Measurements from ENCODE around the gene MEGF11.
A peak's percentile ranks its signal among the peaks of the same experiment; 100 is the strongest.

The MEGF11 gene

GRCh38 chr15:66108483-66109265 lies 144.9 kb downstream of the MEGF11 start:
- no peak for DNase-seq

GRCh38 chr15:66107070-66107469 lies 146.5 kb downstream of the MEGF11 start:
- DNase-seq = no peak

DNA sequence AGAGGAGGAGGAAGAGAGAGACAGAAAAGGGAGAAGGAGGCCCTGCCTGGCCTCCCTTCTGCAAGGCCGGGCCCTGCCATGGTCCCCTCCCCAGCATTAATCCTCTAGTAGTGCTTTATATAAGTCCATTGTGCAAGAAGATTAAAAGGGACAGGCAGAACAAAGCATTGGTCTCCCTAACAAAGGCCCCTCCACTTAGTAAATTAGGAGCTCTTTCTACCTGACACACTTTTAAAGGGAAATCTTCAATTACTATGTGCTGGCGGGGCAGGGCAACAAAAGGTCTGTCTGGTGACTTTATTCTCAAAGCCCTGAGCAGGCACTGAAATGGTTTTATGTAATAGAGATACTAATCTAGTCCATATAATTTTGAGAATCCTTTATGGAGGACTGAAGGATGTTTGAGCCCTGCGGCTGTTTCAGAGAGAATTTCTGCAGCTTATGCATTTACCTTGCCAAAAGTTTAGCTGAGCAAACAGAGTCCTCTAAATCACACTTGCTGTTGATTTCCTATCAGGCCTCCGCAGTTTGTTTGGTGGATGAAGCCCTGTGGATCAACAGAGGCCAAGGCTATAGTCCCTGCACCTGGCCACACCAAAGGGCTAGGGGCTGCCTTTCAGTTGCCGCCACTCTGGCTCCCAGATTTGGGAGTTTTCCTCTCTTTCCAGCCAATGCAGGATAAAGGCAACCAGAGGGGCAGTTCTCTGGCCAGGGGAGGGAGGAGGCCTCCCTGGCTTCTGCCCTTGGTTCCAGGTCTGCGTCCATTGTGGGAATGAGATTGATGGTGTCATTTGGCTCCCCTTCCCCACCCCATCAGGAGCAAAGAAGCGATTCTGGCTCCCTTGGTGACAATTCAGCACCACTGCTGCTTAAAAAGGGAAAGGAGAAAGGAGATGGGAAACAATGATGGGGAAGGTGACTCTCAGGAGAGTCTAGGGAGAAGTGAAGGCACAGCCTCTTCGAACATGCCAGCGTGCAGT lies 148.0 kb downstream of the MEGF11 start:
- no peak for DNase-seq

- DNase-seq = no peak
Measured at GRCh38 chr15:66103293-66103590, 150.3 kb downstream of the MEGF11 start.

- DNase-seq = no peak
Measured at GRCh38 chr15:66102563-66103292, 150.8 kb downstream of the MEGF11 start.

DNA sequence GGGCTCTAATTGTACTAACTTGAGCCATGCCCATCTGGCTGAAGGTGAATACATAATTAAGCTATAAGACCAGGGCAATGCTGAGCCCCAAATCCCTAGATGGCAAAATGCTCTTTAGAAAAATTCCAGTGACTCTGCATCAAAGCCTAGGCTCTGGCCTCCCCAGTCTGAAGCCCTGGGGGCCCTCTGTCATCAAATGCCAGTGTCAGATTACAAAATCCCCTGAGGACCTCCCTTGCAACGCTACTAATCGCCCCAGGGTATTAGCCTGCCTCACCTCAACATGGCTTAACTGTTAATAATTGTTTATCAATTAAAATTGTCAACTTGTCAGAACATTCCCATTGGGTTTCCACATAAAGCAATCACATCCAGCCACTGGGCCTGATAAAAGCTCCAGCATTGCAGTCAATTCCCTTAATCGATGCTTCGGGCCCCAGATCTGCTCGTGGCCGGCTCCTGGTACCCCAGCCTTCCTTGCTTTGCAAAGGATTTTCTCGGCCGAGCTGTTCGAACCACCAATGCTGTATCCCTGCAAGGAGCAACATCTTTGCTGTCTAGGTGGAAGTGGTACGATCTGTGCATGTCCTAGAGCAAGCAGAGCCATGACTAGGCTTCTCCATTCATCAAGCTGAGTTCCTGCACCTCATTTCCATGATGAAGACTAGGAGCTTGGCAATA lies 151.7 kb downstream of the MEGF11 start:
- no peak for DNase-seq

GRCh38 chr15:66100761-66101160 lies 152.8 kb downstream of the MEGF11 start:
- no peak for DNase-seq

- no peak for DNase-seq
Measured at GRCh38 chr15:66099950-66100671, 153.4 kb downstream of the MEGF11 start.

GRCh38 chr15:66098022-66098363 lies 155.6 kb downstream of the MEGF11 start:
- DNase-seq = no peak

- no peak for DNase-seq
Measured at GRCh38 chr15:66097151-66098021, 156.2 kb downstream of the MEGF11 start.

GRCh38 chr15:66096688-66097058 lies 156.9 kb downstream of the MEGF11 start:
- DNase-seq = no peak

DNA sequence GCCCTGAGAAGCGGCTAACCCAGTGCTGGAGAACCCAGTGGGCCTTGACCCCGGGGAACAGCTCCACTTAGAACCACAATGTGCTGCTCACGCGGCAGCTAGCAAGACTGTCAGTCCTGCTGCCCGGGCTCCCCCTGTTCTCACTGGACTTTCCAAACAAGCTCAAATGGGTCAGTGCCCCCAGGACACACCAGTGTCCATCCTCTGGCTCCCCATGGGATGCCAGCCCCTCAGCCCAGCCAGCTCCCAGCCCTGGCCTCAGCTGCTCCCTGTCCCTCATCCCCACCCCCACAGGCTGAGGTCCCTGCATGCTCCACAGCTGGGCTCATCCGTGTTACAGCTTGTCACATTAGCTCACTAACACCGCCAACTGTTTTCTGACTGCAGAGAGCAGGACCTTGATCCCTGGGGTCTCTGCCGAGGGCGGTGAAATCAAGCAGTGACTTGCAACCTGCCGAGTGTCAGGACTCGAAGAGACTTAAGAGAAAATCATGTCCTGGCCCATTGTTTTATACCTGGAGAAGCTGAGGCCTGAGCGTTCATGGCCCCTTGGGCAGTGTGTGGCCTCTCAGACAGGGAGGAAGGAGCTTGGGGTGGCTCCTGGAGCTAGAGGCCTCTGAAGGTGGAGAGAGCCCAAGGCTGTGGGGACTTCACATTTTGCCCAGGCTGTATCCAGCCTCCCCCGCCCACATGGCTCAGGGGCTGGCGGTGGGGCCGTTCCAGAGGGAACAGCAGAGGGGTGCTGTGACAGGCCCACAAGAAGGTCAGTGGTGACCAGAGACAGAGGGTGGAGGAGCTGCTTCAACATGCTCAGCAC lies 157.5 kb downstream of the MEGF11 start:
- DNase-seq = peak; percentile 67

GRCh38 chr15:66094331-66094730 lies 159.2 kb downstream of the MEGF11 start:
- DNase-seq = no peak

DNA sequence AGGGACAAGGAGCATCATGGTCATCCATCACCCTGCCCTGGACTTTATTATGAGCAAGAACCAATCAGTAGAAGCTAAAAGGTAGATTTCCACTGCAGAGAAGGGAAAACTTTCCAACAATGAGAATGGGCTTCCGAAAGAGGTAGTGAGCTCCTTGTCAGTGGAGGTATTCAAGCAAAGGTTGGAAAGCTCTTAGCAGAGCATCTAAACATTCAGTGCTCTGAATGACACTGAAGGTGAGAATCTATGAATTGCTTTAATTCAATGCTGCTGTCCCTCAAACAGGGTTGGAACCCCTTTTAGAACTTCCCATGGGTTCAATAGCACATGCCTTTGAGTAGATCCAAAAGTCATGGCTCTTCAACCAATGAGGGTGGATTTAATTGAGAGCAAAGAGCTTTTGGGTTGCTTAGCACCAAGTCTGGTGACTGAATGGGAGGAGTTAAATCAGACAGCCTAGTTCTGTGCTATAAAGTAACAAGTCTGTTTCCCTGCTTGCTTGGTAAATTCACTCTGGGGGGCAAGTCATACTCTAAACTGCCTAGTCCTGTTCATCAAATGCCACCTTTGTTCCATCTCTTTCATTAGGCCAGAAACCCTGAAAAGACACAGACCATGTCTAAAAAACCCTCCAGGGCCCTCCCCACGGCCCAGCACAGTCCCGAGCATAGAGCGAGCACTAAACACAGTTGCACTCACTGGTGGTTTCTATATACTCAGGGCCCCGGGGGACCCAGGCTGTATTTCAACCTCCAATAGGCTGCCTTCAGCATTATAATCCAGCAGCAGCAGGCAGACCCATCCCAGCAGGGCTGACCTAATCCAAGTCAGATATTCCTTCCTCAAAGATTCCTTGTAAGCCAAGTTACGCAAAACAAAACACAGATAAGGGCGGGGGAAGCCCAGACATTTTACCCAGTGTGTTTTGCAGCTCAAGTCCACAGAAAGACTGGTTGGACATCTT lies 161.2 kb downstream of the MEGF11 start:
- DNase-seq = no peak

DNA sequence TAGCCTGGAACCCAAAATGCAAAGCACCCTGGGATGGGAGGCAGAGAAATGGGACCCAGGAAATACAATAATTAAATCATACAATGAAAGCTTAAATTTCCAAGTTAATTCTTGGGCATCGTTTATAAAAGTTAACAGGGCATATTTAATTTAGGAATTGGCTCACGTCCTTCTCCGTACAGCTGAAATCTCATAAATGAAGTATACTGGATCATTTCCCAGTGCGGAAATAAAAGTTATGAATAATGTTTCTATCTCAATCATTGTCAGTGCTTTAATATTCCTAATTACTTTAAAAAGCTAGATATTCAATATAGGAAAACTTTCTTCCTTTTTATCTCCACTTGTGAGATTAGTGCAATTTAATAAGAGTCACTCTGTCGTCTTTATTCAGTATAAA lies 164.0 kb downstream of the MEGF11 start:
- DNase-seq = no peak

DNA sequence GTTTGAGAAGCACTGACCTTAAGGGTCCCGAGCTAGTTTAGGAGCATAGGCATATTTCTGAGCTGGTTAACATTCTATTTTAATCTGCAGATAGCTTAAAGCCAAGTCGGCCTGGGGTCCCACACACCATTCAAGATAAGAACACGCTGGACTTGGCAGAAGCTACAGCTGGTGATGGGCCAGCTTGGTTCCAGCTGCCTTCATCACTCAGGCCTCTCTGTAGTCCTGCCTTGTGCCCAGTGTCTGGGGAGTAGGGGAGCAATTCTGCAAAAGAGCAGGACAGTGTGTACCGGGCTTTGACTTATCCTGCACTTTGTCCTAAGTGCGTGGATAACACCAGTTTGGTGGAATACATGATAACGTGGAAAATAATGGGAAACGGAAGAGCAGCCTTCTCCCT lies 164.5 kb downstream of the MEGF11 start:
- peak; percentile 74 for DNase-seq

DNA sequence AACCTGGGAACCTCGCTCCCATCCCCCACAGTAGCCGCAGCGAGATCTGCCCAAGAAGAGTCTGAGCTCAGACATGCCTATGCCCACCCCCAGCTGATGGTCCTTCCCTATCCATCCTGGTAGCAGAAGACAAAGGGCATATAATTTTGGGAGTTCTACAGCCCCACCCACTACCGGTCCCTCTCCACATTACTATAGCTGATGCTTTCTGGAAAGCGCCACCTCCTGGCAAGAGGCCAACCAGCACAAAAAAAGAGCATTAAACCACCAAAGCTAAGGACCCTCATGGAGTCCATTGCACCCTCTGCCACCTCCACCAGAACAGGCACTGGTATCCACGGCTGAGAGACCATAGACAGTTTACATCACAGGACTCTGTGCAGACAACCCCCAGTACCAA lies 168.4 kb downstream of the MEGF11 start:
- no peak for DNase-seq

GRCh38 chr15:66084704-66085103 lies 168.8 kb downstream of the MEGF11 start:
- DNase-seq = no peak
